ENCODE results near the gene SERPINB1.

DNA sequence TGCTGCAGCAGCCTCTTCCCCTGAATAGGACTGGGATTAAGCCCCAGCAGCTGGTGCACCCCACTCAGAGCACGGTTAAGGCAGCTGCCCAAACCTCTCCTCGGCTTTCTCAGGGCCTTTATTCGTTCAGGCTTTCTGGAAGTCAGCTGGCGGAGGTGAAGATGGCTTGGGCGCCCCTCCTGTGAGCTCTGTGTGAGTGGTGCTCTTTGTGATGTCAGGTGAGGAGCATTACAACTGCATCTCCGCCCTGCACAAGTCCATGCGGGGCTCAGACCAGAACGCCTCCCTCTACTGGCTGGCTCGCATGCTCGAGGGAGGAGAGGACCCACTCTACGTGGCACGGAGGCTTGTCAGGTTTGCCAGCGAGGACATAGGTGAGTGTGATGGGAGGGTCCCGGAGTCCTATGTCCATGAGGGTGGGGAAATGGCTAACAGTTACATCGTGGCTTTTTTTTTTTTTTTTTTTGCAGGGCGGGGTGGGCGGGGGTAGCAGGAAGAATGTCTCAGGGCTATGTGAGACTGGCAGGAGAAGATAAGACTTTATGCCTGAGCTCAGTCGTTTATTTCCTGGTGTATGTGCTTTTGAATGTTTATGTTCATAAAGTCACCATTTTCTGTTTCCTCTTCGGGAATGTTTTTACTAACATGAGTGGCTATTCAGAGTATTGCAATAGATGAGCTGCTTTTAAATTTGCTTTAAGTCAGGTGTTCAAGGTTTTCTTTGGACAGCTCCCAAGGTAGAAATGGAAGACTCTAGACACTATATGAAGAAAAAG, 58.3 kb downstream of the SERPINB1 start:
- TF ChIP-seq CTCF (IDR thresholded peaks at IDR 0.05) (peak; percentile 28), EZH2 (IDR thresholded peaks at IDR 0.05) (no peak), EZH2phosphoT487 (IDR thresholded peaks at IDR 0.05) (no peak)

Measured in neural progenitor cell (in vitro differentiated cells).